Measurements from ENCODE around the gene TM6SF1. TPM values are rescaled to one million over a fixed set of nuclear protein-coding genes. Genes with fewer than 3 reads are reported as not detected.
"Not testable (repeated sequence)": the region's sequence is repeated elsewhere in the genome, so short reads cannot be mapped to it uniquely, and the experiment has no call there.

TM6SF1 gene
- total RNA-seq, 4 donors from 2014 or later: 7.5 to 11.2 (median 9.6) TPM

- Histone ChIP-seq H3K27me3 (no peaks in the 10 kb centered on the region), H3K9me3 (no peaks in the 10 kb centered on the region), H3K4me3 (no peak overlapping the region), H3K27ac (no peak overlapping the region), H3K36me3 (no peaks in the 10 kb centered on the region), H3K4me1 (no peaks in the 10 kb centered on the region)
- DNase-seq (ENCODE audit: low spot score in 2 of 2): no peak
- 38 to 45% methylated on average over 4 of the region's 4 CpGs for WGBS, 2 donors
- no peak for TF ChIP-seq POLR2A (IDR thresholded peaks at IDR 0.05)
- TF ChIP-seq EP300 (IDR thresholded peaks at IDR 0.05): no peak
- no peak for TF ChIP-seq CTCF (IDR thresholded peaks at IDR 0.05)
Observed at GRCh38 chr15:83090465-83090864, 17.0 kb upstream of the TM6SF1 start.

GRCh38 chr15:83091965-83092308, 15.5 kb upstream of the TM6SF1 start:
- not testable (repeated sequence) for H3K4me3 ChIP-seq; H3K27me3 ChIP-seq; DNase-seq (ENCODE audit: low spot score in 2 of 2); H3K9me3 ChIP-seq; H3K4me1 ChIP-seq; H3K36me3 ChIP-seq
- H3K27ac ChIP-seq: peak overlapping the region in 2 of 4 donors; percentile 51 to 62
- WGBS, 2 donors: 71 to 80% methylated on average over 3 of the region's 3 CpGs

GRCh38 chr15:83092309-83092976, 15.0 kb upstream of the TM6SF1 start:
- no peaks in the 10 kb centered on the region for H3K9me3 ChIP-seq
- TF ChIP-seq POLR2A (IDR thresholded peaks at IDR 0.05) (peak in 1 of 2 donors; percentile 53), CTCF (IDR thresholded peaks at IDR 0.05) (peak in 1 of 5 experiments; percentile 12), EP300 (IDR thresholded peaks at IDR 0.05) (peak in 1 of 2 donors; percentile 53)
- H3K4me1 ChIP-seq: no peaks in the 10 kb centered on the region
- H3K27ac ChIP-seq: peak overlapping the region in 2 of 4 donors; percentile 51 to 62
- H3K27me3 ChIP-seq: no peaks in the 10 kb centered on the region
- H3K4me3 ChIP-seq: no peak overlapping the region
- 67 to 68% methylated on average over 4 of the region's 4 CpGs for WGBS, 2 donors
- H3K36me3 ChIP-seq: no peaks in the 10 kb centered on the region
- DNase-seq (ENCODE audit: low spot score in 2 of 2): peak in 1 of 2 donors; percentile 55

GRCh38 chr15:83094583-83094982, 12.9 kb upstream of the TM6SF1 start:
- no peaks in the 10 kb centered on the region for H3K4me1 ChIP-seq
- no peak for TF ChIP-seq POLR2A (IDR thresholded peaks at IDR 0.05)
- no peak for TF ChIP-seq EP300 (IDR thresholded peaks at IDR 0.05)
- TF ChIP-seq CTCF (IDR thresholded peaks at IDR 0.05): no peak
- H3K27ac ChIP-seq: no peak overlapping the region
- H3K9me3 ChIP-seq: peaks cover 0 to 6% (median 0%) of the 10 kb centered on the region in 4 donors
- H3K27me3 ChIP-seq: no peaks in the 10 kb centered on the region
- H3K4me3 ChIP-seq: no peak overlapping the region
- H3K36me3 ChIP-seq: no peaks in the 10 kb centered on the region
- DNase-seq (ENCODE audit: low spot score in 2 of 2): no peak
- 76 to 82% methylated on average over 5 of the region's 5 CpGs for WGBS, 2 donors

- H3K4me3 ChIP-seq: no peak overlapping the region
- H3K27ac ChIP-seq: no peak overlapping the region
- no peak for TF ChIP-seq EP300 (IDR thresholded peaks at IDR 0.05)
- no peak for TF ChIP-seq CTCF (IDR thresholded peaks at IDR 0.05)
- TF ChIP-seq POLR2A (IDR thresholded peaks at IDR 0.05): no peak
- no peak for DNase-seq (ENCODE audit: low spot score in 2 of 2)
- H3K4me1 ChIP-seq: no peaks in the 10 kb centered on the region
- no peaks in the 10 kb centered on the region for H3K36me3 ChIP-seq
- no peaks in the 10 kb centered on the region for H3K27me3 ChIP-seq
- H3K9me3 ChIP-seq: peaks cover 0 to 6% (median 0%) of the 10 kb centered on the region in 4 donors
Observed at GRCh38 chr15:83098079-83098478, 9.4 kb upstream of the TM6SF1 start.

All from tibial nerve (tissue), 4 donors.